Astrocyte (in vitro differentiated cells and primary cell): Measurements from ENCODE around the gene MYCBP2.

Experiments used
- EZH2 ChIP-seq: IDR thresholded peaks from 2 replicates; pipeline ENCODE4 v1.6.1; 2012; ENCODE audit warnings: mild to moderate bottlenecking, low read length, inconsistent platforms; ENCODE audit not compliant: insufficient read depth
- TF ChIP-seq, protein P1 (sequence below): IDR thresholded peaks from 2 replicates; pipeline ENCODE4 v1.5.1; 2011; ENCODE audit warnings: low read depth, mild to moderate bottlenecking, inconsistent platforms, low read length, moderate library complexity; ENCODE audit not compliant: insufficient read depth

- no peak for TF ChIP-seq EZH2
- TF ChIP-seq, protein P1, sequence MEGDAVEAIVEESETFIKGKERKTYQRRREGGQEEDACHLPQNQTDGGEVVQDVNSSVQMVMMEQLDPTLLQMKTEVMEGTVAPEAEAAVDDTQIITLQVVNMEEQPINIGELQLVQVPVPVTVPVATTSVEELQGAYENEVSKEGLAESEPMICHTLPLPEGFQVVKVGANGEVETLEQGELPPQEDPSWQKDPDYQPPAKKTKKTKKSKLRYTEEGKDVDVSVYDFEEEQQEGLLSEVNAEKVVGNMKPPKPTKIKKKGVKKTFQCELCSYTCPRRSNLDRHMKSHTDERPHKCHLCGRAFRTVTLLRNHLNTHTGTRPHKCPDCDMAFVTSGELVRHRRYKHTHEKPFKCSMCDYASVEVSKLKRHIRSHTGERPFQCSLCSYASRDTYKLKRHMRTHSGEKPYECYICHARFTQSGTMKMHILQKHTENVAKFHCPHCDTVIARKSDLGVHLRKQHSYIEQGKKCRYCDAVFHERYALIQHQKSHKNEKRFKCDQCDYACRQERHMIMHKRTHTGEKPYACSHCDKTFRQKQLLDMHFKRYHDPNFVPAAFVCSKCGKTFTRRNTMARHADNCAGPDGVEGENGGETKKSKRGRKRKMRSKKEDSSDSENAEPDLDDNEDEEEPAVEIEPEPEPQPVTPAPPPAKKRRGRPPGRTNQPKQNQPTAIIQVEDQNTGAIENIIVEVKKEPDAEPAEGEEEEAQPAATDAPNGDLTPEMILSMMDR, result no peak
These were observed 41.8 kb downstream of the MYCBP2 start for GRCh38 chr13:77285098-77285497.
